ENCODE measurements around the gene MRPS34. TPM values are rescaled to one million over a fixed set of nuclear protein-coding genes. Genes with fewer than 3 reads are reported as not detected.

MRPS34 gene
- polyA plus RNA-seq, 1 donor (not counting 4 experiments of a cell fraction or from before 2014, with no cell fraction given): 74.3 TPM

DNA sequence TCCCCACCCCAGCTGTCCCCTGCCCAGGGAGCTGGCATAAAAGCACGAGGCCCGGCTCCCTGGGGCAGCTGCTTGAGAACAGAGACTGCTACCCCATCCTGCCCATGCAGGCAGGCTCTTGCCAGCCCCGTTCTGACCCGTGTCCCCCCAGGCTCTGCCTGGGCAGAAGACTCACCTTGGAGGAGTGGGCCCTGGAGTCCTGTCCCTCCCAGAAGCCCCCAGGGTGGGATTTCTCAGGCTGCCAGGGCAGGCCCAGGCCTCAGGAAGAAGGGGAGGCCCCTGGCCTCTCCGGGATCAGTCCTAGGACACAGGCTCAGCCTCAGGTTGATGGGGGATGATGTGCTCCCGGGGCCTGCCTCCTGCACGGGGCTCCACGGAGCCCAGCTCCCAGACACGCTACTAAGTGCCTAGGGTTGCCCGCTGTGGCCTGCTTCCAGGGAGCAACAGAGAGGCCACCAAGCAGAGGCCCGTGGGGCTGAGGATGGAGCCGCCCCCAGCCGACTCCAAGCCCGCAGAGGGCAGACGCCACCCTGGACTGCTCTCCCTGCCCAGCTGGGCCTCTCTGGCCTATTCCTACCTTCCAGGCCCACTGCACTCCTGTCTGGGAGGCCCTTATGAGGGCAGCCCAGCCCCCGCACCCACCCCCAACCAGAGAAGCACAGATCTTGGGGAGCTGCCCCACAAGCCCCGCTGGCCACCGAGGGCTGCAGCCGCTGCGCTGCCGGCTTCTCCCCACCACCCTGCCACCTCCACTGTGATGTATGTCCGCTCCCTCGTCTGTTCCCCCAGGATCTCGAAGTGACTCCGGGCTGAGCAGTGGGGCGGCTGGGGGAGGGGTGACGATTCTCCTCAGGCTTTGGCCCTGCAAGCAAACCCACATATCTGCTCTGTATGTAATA, 3.3 kb downstream of the MRPS34 start:
- Histone ChIP-seq H3K79me2 (ENCODE audit: control insufficient read depth, insufficient read depth, low read length) (peaks cover 24% of the 10 kb centered on the region), H3K4me3 (ENCODE audit: control insufficient read depth in 2 of 3, extremely low read depth in 1 of 3, insufficient read depth in 2 of 3, low read depth in 1 of 3, low read length in 3 of 3) (no peak overlapping the region), H3K4me2 (ENCODE audit: control insufficient read depth, extremely low read depth, insufficient read depth, low read depth, low read length) (no peak overlapping the region), H3K9ac (ENCODE audit: control insufficient read depth, extremely low read depth, insufficient read depth, low read length) (no peak overlapping the region), H3K9me3 (ENCODE audit: control insufficient read depth, low read depth, low read length) (no peaks in the 10 kb centered on the region), H3K4me1 (ENCODE audit: control insufficient read depth, extremely low read depth, insufficient read depth, low read length) (peaks cover 20% of the 10 kb centered on the region), H3K27ac (ENCODE audit: control insufficient read depth, insufficient read depth, low read length) (no peak overlapping the region), H4K20me1 (ENCODE audit: control insufficient read depth, extremely low read depth, insufficient read depth, low read length) (no peaks in the 10 kb centered on the region), H3K27me3 (ENCODE audit: control insufficient read depth, extremely low read depth, insufficient read depth, low read length) (no peaks in the 10 kb centered on the region), H3K36me3 (ENCODE audit: control insufficient read depth in 2 of 2, extremely low read depth in 1 of 2, insufficient read depth in 2 of 2, low read length in 2 of 2) (peaks cover 3 to 14% of the 10 kb centered on the region in 2 experiments), H3K9me1 (ENCODE audit: control insufficient read depth, extremely low read depth, insufficient read depth, low read length) (no peaks in the 10 kb centered on the region), H2AFZ (ENCODE audit: control insufficient read depth, low read length) (no peak overlapping the region)
- DNase-seq (ENCODE audit: low read depth, low spot score): no peak
- TF ChIP-seq, protein P1, sequence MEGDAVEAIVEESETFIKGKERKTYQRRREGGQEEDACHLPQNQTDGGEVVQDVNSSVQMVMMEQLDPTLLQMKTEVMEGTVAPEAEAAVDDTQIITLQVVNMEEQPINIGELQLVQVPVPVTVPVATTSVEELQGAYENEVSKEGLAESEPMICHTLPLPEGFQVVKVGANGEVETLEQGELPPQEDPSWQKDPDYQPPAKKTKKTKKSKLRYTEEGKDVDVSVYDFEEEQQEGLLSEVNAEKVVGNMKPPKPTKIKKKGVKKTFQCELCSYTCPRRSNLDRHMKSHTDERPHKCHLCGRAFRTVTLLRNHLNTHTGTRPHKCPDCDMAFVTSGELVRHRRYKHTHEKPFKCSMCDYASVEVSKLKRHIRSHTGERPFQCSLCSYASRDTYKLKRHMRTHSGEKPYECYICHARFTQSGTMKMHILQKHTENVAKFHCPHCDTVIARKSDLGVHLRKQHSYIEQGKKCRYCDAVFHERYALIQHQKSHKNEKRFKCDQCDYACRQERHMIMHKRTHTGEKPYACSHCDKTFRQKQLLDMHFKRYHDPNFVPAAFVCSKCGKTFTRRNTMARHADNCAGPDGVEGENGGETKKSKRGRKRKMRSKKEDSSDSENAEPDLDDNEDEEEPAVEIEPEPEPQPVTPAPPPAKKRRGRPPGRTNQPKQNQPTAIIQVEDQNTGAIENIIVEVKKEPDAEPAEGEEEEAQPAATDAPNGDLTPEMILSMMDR (optimal IDR thresholded peaks at IDR 0.05 in 1 of 3, IDR thresholded peaks at IDR 0.05 in 1 of 3, conservative IDR thresholded peaks at IDR 0.05 in 1 of 3; ENCODE audit: extremely low read depth in 1 of 3, insufficient read depth in 2 of 3, low read length in 3 of 3): no peak
- TF ChIP-seq EZH2 (IDR thresholded peaks at IDR 0.05; ENCODE audit: low read length): no peak
- FAIRE-seq: no peak
- dilution Hi-C loops (cut with MboI; ENCODE audit: extremely low pct_ligation_motif_present, low sequenced_read_pairs): no loop called here

DNA sequence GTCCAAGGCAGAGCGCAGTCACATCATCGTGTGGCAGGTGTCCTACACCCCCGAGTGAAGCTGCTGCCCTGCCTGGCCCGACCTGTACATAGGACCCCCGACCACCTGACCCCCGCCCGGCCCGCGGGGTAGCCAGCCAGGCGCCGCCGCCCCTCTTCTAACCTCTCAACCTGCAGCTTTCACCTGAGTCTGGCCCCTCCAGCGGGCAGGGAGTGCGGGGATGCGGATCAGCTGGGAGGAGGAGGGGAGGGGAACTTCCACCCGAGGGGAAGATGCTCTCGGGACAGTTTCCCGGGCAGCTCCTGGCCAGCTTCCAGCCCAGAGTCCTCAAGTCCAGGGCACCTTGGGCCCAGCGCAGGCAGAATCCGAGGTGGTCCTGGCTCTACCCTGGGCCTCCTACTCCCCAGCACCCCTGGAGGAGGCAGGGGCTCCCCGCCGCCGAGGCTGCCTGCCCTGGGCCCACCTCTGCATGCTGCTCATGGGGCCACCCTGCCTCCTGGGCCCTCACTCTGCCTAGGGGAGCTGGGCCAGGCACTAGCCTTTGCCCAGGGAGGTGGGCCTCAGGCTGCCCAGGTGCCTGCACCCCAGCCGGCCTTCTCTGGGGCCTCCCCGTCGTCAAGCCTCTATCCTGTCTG, 4.0 kb downstream of the MRPS34 start:
- Histone ChIP-seq H3K4me2 (ENCODE audit: control insufficient read depth, extremely low read depth, insufficient read depth, low read depth, low read length) (no peak overlapping the region), H3K9ac (ENCODE audit: control insufficient read depth, extremely low read depth, insufficient read depth, low read length) (no peak overlapping the region), H3K27me3 (ENCODE audit: control insufficient read depth, extremely low read depth, insufficient read depth, low read length) (no peaks in the 10 kb centered on the region), H3K79me2 (ENCODE audit: control insufficient read depth, insufficient read depth, low read length) (peaks cover 16% of the 10 kb centered on the region), H3K36me3 (ENCODE audit: control insufficient read depth in 2 of 2, extremely low read depth in 1 of 2, insufficient read depth in 2 of 2, low read length in 2 of 2) (peaks cover 3 to 19% of the 10 kb centered on the region in 2 experiments), H3K9me3 (ENCODE audit: control insufficient read depth, low read depth, low read length) (no peaks in the 10 kb centered on the region), H4K20me1 (ENCODE audit: control insufficient read depth, extremely low read depth, insufficient read depth, low read length) (no peaks in the 10 kb centered on the region), H3K4me3 (ENCODE audit: control insufficient read depth in 2 of 3, extremely low read depth in 1 of 3, insufficient read depth in 2 of 3, low read depth in 1 of 3, low read length in 3 of 3) (no peak overlapping the region), H3K4me1 (ENCODE audit: control insufficient read depth, extremely low read depth, insufficient read depth, low read length) (peaks cover 14% of the 10 kb centered on the region), H3K27ac (ENCODE audit: control insufficient read depth, insufficient read depth, low read length) (no peak overlapping the region), H3K9me1 (ENCODE audit: control insufficient read depth, extremely low read depth, insufficient read depth, low read length) (no peaks in the 10 kb centered on the region), H2AFZ (ENCODE audit: control insufficient read depth, low read length) (no peak overlapping the region)
- dilution Hi-C loops (cut with MboI; ENCODE audit: extremely low pct_ligation_motif_present, low sequenced_read_pairs): no loop called here
- FAIRE-seq: no peak
- no peak for TF ChIP-seq EZH2 (IDR thresholded peaks at IDR 0.05; ENCODE audit: low read length)
- TF ChIP-seq, protein P1 (optimal IDR thresholded peaks at IDR 0.05 in 1 of 3, IDR thresholded peaks at IDR 0.05 in 1 of 3, conservative IDR thresholded peaks at IDR 0.05 in 1 of 3; ENCODE audit: extremely low read depth in 1 of 3, insufficient read depth in 2 of 3, low read length in 3 of 3): no peak
- DNase-seq (ENCODE audit: low read depth, low spot score): no peak

Measured in keratinocyte (primary cell).